Sigmoid colon (tissue), 7 donors: ENCODE data around the gene AP5Z1. TPM values are rescaled to one million over a fixed set of nuclear protein-coding genes. Genes with fewer than 3 reads are reported as not detected.
A peak's percentile ranks its signal among the peaks of the same experiment; 100 is the strongest.

ENCODE experiments used
- DNase-seq: peaks from one replicate; pipeline ENCODE4 v3.0.0-alpha.2; 2019
- H3K27ac ChIP-seq, 4 donors: fragments of 200-600 bp; sonication (generic); one replicate each; pipeline ENCODE4 v1.5.1; 2016 to 2019; ENCODE audit warnings: mild to moderate bottlenecking in 1 of 4
- H3K27me3 ChIP-seq, 3 donors: fragments of 200-600 bp; sonication (generic); one replicate each; pipeline ENCODE4 v1.5.1; 2019; ENCODE audit warnings: mild to moderate bottlenecking in 1 of 3
- H3K36me3 ChIP-seq, 4 donors: fragments of 200-600 bp; sonication (generic); one replicate each; pipeline ENCODE4 v1.5.1; 2016 to 2019
- H3K4me1 ChIP-seq, 4 donors: fragments of 200-600 bp; sonication (generic); one replicate each; pipeline ENCODE4 v1.5.1; 2017 to 2019
- H3K4me3 ChIP-seq, 4 donors: fragments of 200-600 bp; sonication (generic); one replicate each; pipeline ENCODE4 v1.5.1; 2017 to 2019; ENCODE audit warnings: mild to moderate bottlenecking in 2 of 4, moderate library complexity in 1 of 4
- H3K9me3 ChIP-seq, 4 donors: fragments of 200-600 bp in 3 of 4; sonication (generic) in 3 of 4; one replicate each; pipeline versions ENCODE4 v1.5.1 to v1.6.1; 2013 to 2019
- EP300 ChIP-seq, 4 donors: sonication (generic); formaldehyde crosslinking; IDR thresholded peaks; one replicate each; pipeline ENCODE4 v1.6.1; 2017; ENCODE audit warnings: antibody characterized with exemption in 4 of 4
- POLR2A ChIP-seq, 2 donors: fragments of 450-650 bp; IDR thresholded peaks; one replicate each; pipeline ENCODE4 v1.6.1; 2016; ENCODE audit warnings: antibody characterized with exemption in 2 of 2, mild to moderate bottlenecking in 2 of 2, moderate library complexity in 2 of 2
- POLR2AphosphoS5 ChIP-seq, 4 donors: sonication (generic); formaldehyde crosslinking; IDR thresholded peaks; one replicate each; pipeline ENCODE4 v1.6.1; 2017; ENCODE audit warnings: antibody characterized with exemption in 4 of 4
- WGBS, 2 donors: extraction: QIAGEN DNeasy Blood & Tissue Kit; methylation state at CpG; one replicate each; pipeline ENCODE4 v1.1.7; 2013; 5-methylcytosine and 5-hydroxymethylcytosine counted together
- intact Hi-C: fragments of 100-400 bp; cut with DNase I; formaldehyde crosslinking; loops from one replicate; pipeline ENCODE4 v1.15.1; 2023
- polyA plus RNA-seq, 3 donors: library from polyadenylated mRNA; stranded (reverse); fragments of 200-250 nt; gene quantifications; one replicate each; pipeline ENCODE4 v1.2.3, GENCODE V29; 2013
- total RNA-seq, 4 donors: library from RNA; depleted of rRNA; stranded (reverse); fragments of >200 nt; gene quantifications; one replicate each; pipeline ENCODE4 v1.1.0, GENCODE V29; 2016
- TF ChIP-seq, protein P1 (sequence below), 4 experiments: fragments of 450-650 bp in 3 of 4; fragments of 200-600 bp in 1 of 4; IDR thresholded peaks; one replicate each; pipeline ENCODE4 v1.5.1; 2016 to 2019; ENCODE audit warnings: antibody characterized with exemption in 4 of 4, mild to moderate bottlenecking in 3 of 4, moderate library complexity in 2 of 4
- donor health status: healthy with polysubstance abuse.
- donor health status: Bipolar disorder and iron deficiency.
- donor health status: healthy.

AP5Z1 gene
- total and polyA plus RNA-seq, 7 donors, result 16.8 to 66.0 (median 20.3) TPM

DNA sequence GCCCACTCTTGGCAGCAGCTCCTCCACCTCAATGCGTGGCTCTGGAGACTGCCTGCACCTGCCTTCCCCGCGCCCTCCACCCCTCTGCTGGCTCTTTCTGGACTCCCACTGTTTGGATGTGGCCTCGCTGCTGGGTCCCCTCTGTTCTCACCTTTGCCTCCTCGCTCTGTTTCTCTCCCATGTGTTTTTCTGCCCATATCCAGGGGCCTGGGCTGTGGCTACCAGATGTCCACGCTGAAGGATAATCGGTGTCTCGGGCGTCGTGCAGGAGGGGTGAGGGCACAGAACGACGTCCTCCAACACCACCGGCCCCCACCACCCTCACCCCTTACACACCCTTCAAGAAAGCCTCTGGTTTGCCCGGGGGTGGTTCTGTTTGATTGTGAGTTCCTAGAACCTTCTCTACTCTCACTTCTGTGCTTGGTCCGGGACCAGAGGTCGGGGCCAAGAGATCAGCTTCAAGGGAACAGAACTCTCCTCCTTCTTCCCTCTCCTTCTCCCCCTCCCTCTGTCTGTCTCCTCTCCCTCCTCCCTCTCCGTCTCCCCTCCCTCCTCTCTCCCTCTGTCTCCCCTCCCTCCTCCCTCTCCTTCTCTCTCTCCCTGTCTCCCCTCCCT is 31.7 kb downstream of the AP5Z1 start:
- H3K27ac ChIP-seq, result no peak overlapping the region
- 53 to 69% methylated on average over 17 of the region's 17 CpGs for WGBS, 2 donors
- H3K9me3 ChIP-seq, result no peaks in the 10 kb centered on the region
- no peaks in the 10 kb centered on the region for H3K4me1 ChIP-seq
- peak; percentile 64 for DNase-seq
- no peaks in the 10 kb centered on the region for H3K36me3 ChIP-seq
- intact Hi-C loops, result no loop called here
- TF ChIP-seq, protein P1, sequence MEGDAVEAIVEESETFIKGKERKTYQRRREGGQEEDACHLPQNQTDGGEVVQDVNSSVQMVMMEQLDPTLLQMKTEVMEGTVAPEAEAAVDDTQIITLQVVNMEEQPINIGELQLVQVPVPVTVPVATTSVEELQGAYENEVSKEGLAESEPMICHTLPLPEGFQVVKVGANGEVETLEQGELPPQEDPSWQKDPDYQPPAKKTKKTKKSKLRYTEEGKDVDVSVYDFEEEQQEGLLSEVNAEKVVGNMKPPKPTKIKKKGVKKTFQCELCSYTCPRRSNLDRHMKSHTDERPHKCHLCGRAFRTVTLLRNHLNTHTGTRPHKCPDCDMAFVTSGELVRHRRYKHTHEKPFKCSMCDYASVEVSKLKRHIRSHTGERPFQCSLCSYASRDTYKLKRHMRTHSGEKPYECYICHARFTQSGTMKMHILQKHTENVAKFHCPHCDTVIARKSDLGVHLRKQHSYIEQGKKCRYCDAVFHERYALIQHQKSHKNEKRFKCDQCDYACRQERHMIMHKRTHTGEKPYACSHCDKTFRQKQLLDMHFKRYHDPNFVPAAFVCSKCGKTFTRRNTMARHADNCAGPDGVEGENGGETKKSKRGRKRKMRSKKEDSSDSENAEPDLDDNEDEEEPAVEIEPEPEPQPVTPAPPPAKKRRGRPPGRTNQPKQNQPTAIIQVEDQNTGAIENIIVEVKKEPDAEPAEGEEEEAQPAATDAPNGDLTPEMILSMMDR (IDR thresholded peaks at IDR 0.05), result no peak
- TF ChIP-seq POLR2A (IDR thresholded peaks at IDR 0.05) (no peak), EP300 (IDR thresholded peaks at IDR 0.05) (no peak), POLR2AphosphoS5 (IDR thresholded peaks at IDR 0.05) (no peak)
- no peak overlapping the region for H3K4me3 ChIP-seq
- peaks cover 0 to 8% (median 5%) of the 10 kb centered on the region in 3 donors for H3K27me3 ChIP-seq

- Histone ChIP-seq H3K36me3 (no peaks in the 10 kb centered on the region), H3K9me3 (no peaks in the 10 kb centered on the region), H3K27ac (no peak overlapping the region), H3K4me3 (no peak overlapping the region), H3K27me3 (peaks cover 0 to 8% (median 5%) of the 10 kb centered on the region in 3 donors), H3K4me1 (no peaks in the 10 kb centered on the region)
- TF ChIP-seq, protein P1 (IDR thresholded peaks at IDR 0.05), result no peak
- TF ChIP-seq POLR2A (IDR thresholded peaks at IDR 0.05) (no peak), EP300 (IDR thresholded peaks at IDR 0.05) (no peak), POLR2AphosphoS5 (IDR thresholded peaks at IDR 0.05) (no peak)
- 10 to 14% methylated on average over 5 of the region's 5 CpGs for WGBS, 2 donors
- DNase-seq, result no peak
- intact Hi-C loops, result no loop called here
These were observed 32.2 kb downstream of the AP5Z1 start for GRCh38 chr7:4807598-4808016.

GRCh38 chr7:4808026-4808425 is 32.6 kb downstream of the AP5Z1 start:
- H3K27me3 ChIP-seq, result peaks cover 0 to 8% (median 5%) of the 10 kb centered on the region in 3 donors
- intact Hi-C loops, result no loop called here
- no peak for TF ChIP-seq POLR2A (IDR thresholded peaks at IDR 0.05)
- no peak for TF ChIP-seq EP300 (IDR thresholded peaks at IDR 0.05)
- TF ChIP-seq, protein P1 (IDR thresholded peaks at IDR 0.05), result no peak
- no peak for TF ChIP-seq POLR2AphosphoS5 (IDR thresholded peaks at IDR 0.05)
- H3K4me1 ChIP-seq, result no peaks in the 10 kb centered on the region
- WGBS, 2 donors, result 53 to 58% methylated on average over 5 of the region's 5 CpGs
- no peak overlapping the region for H3K4me3 ChIP-seq
- H3K36me3 ChIP-seq, result peaks cover 0 to 2% (median 0%) of the 10 kb centered on the region in 4 donors
- no peak for DNase-seq
- H3K9me3 ChIP-seq, result no peaks in the 10 kb centered on the region
- H3K27ac ChIP-seq, result peak overlapping the region in 1 of 4 donors; percentile 12

DNA sequence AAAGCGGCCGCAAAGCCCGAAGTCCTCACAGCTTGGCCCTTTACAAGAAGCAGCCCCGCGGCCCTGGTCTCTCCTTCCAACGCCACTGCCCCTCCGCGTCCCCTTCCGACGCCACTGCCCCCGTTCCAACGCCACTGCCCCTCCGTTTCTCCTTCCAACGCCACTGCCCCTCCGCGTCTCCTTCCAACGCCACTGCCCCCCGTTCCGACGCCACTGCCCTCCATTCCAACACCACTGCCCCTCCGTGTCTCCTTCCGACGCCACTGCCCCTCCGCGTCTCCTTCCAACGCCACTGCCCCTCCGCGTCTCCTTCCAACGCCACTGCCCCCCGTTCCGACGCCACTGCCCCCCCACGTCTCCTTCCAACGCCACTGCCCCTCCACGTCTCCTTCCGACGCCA is 33.1 kb downstream of the AP5Z1 start:
- no peak for DNase-seq
- no peaks in the 10 kb centered on the region for H3K9me3 ChIP-seq
- no peaks in the 10 kb centered on the region for H3K4me1 ChIP-seq
- peaks cover 0 to 8% (median 5%) of the 10 kb centered on the region in 3 donors for H3K27me3 ChIP-seq
- WGBS, 2 donors, result 77 to 87% methylated on average over 37 of the region's 37 CpGs
- H3K27ac ChIP-seq, result peak overlapping the region in 1 of 4 donors; percentile 46
- peaks cover 0 to 7% (median 0%) of the 10 kb centered on the region in 4 donors for H3K36me3 ChIP-seq
- H3K4me3 ChIP-seq, result no peak overlapping the region
- no peak for TF ChIP-seq POLR2A (IDR thresholded peaks at IDR 0.05)
- TF ChIP-seq POLR2AphosphoS5 (IDR thresholded peaks at IDR 0.05), result no peak
- TF ChIP-seq, protein P1 (IDR thresholded peaks at IDR 0.05), result no peak
- no peak for TF ChIP-seq EP300 (IDR thresholded peaks at IDR 0.05)
- intact Hi-C loops, result no loop called here
